Measurements from ENCODE around the gene MYLK3. TPM values are rescaled to one million over a fixed set of nuclear protein-coding genes. Genes with fewer than 3 reads are reported as not detected.

MYLK3 gene
- total RNA-seq, 2 experiments from 2014 or later = 0.11 TPM; not detected in 1

DNA sequence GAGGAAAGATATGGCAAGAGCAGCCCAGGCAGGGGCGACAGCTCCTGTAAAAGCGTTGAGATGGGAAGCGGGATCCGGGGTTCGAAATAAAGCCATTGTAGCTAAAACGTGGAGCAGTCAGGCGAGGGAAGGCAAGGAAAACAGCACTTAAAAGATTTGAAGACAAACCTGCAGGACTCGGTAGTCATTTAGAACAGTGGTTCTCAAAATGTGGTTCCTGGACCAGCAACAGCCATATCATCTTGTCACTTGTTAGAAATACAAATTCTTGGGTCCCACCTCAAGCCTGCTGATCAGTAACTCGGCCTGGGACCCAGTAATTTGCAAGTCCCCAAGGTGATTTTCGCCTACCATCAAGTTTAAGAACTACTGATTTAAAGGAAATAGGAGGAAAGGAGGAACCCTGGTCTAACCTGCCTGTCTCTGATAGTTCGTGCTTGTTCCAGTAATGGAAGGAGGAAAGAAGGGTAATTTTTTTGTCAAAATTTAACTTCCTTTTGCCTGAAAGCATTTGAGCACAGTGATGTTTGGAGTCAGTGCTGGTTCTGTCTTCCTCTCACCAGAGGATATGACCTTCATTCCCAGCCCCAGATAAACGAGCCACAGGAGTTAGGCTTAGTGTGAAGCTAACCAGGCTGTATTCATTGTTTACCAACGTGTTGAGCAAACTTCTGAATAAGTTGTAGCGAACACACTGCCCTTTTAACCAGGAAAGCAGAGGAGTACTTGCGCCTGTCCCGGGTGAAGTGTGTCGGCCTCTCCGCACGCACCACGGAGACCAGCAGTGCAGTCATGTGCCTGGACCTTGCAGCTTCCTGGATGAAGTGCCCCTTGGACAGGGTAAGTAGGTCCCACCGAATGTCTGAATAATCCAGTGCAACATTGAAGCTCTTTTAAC lies 57.6 kb downstream of the MYLK3 start:
- Mint-ChIP-seq H3K36me3 (ENCODE audit: low read depth) (peaks cover 38% of the 10 kb centered on the region), H3K4me3 (no peak overlapping the region), H3K27me3 (no peaks in the 10 kb centered on the region), H3K27ac (no peak overlapping the region), H3K9me3 (no peaks in the 10 kb centered on the region), H3K4me1 (ENCODE audit: low read depth) (peaks cover 32% of the 10 kb centered on the region)
- POLR2A ChIA-PET = interaction anchor here (0.6 to 1.6 kb wide), 8 partner anchors 9 to 231 kb away, joined by 3 to 7 read pairs (median 4); partner anchors contain the start of gene SHCBP1
- TF ChIP-seq, protein P1, sequence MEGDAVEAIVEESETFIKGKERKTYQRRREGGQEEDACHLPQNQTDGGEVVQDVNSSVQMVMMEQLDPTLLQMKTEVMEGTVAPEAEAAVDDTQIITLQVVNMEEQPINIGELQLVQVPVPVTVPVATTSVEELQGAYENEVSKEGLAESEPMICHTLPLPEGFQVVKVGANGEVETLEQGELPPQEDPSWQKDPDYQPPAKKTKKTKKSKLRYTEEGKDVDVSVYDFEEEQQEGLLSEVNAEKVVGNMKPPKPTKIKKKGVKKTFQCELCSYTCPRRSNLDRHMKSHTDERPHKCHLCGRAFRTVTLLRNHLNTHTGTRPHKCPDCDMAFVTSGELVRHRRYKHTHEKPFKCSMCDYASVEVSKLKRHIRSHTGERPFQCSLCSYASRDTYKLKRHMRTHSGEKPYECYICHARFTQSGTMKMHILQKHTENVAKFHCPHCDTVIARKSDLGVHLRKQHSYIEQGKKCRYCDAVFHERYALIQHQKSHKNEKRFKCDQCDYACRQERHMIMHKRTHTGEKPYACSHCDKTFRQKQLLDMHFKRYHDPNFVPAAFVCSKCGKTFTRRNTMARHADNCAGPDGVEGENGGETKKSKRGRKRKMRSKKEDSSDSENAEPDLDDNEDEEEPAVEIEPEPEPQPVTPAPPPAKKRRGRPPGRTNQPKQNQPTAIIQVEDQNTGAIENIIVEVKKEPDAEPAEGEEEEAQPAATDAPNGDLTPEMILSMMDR (IDR thresholded peaks at IDR 0.05) = peak; percentile 59
- DNase-seq = no peak
- ATAC-seq = no peak
- intact Hi-C loops (cut with micrococcal nuclease) = loop anchor here (10.0 kb wide), 1 partner anchor 134 kb away; no protein-coding TSS in a partner anchor
- CTCF ChIA-PET = interaction anchor here (0.5 to 2.5 kb wide), 10 partner anchors 10 to 218 kb away, joined by 3 to 13 read pairs (median 3); no protein-coding TSS in a partner anchor

DNA sequence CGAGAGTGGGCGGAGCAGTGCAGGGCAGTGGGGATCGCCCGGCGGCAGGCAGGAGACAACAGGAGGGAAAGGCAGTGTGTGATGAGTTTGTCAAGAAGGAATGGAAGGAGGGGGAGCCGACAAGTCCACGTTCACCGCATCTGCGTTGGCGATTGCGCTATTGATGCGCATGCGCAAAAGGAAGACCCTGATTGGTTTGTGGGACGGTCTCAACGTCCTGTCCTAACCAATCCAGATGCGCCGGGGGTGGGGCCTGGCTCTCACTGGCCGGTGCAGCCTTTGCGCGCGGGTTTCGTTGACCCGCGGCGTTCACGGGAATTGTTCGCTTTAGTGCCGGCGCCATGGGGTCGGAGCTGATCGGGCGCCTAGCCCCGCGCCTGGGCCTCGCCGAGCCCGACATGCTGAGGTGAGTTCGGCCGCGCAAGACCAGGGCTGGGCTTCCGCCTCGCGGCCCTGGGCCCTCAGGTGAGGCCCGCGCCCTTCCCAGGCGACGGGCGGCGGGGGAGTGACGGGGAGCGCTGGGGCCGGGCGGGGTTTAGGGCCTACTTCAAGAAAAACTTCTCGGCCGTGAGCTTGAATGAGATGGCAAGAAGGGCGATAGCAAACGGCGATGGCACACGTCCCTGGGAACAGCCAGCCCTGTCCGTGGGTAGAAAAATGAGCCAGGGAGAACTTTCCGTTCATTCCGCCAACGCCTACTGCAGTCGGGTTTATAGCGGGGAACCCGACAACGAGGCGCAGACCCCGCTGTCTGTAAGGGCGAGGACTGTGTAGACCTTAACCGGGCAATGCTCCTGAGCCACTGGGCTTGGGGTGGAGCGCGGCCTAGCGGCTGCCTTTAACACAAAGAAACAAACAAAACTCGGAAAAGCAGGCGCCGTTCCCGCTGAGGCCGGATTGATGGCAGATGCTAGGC lies 58.5 kb downstream of the MYLK3 start, which contains the start of gene ORC6:
TSS of gene ORC6 (plus strand) at position 295 of the 916 bp plus-strand sequence. CDS start at position 342, 47 bp downstream.
- intact Hi-C loops (cut with micrococcal nuclease) = loop anchor here (10.0 kb wide), 1 partner anchor 135 kb away; no protein-coding TSS in a partner anchor
- Mint-ChIP-seq H3K27ac (no peak within 1 kb of the TSS), H3K36me3 (ENCODE audit: low read depth) (peaks cover 29% of the 10 kb centered on the region), H3K4me3 (no peak within 1 kb of the TSS), H3K4me1 (ENCODE audit: low read depth) (peaks cover 41% of the 10 kb centered on the region), H3K9me3 (no peaks in the 10 kb centered on the region), H3K27me3 (no peaks in the 10 kb centered on the region)
- ChIA-PET CTCF (interaction anchor here (0.5 to 2.5 kb wide), 7 partner anchors 11 to 139 kb away, joined by 3 to 13 read pairs (median 4); no protein-coding TSS in a partner anchor), POLR2A (interaction anchor here (0.7 to 1.6 kb wide), 7 partner anchors 10 to 164 kb away, joined by 3 to 7 read pairs (median 3); no protein-coding TSS in a partner anchor)
- ATAC-seq = peak; percentile 80
- peak; percentile 99 for DNase-seq
- TF ChIP-seq, protein P1 (IDR thresholded peaks at IDR 0.05) = peak; percentile 69

DNA sequence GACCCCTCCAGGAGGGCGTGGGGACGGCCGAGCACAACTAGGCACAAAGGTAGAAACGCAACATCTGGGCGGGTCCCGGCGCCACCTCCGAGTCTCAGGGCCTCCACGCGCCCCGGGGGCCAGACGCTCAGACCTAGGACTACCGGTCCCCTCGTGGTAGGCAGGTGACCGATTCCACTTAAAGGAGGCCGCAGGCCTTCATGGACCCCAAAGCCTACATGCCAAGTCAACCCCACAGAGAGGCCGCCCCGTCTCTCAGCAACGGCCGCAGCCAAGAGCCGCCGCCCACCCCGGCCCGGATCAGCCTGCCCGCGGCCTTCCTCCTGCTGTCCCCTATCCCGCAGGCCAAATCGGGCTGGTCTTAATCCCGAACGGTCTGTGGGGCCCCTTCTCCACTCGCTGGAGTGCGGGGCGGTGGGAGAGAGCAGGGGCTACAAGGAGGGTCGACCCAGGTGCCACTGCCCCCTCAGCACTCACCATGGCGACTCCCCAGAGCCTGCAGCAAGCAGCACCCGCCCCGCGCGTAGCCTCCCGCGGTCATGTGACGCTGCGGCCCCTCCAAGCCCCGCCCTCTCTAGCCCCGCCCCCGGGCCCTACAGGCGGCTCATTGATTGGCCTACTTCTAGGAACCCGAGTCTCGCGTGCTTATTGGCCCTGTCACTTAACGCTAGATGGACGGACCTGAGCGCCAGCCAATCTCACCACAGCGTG lies 59.3 kb downstream of the MYLK3 start, which contains the start of gene VPS35:
TSS of gene VPS35 (minus strand) at position 525 of the 711 bp plus-strand sequence. CDS start at position 480, 45 bp downstream.
- intact Hi-C loops (cut with micrococcal nuclease) = no loop called here
- ChIA-PET POLR2A (interaction anchor here (0.7 to 1.6 kb wide), 4 partner anchors 11 to 133 kb away, joined by 3 to 7 read pairs (median 4); no protein-coding TSS in a partner anchor), CTCF (interaction anchor here (1.2 to 1.4 kb wide), 2 partner anchors 20 to 139 kb away, joined by 3 to 4 read pairs; no protein-coding TSS in a partner anchor)
- Mint-ChIP-seq H3K36me3 (ENCODE audit: low read depth) (peaks cover 27% of the 10 kb centered on the region), H3K27ac (no peak within 1 kb of the TSS), H3K27me3 (no peaks in the 10 kb centered on the region), H3K4me3 (no peak within 1 kb of the TSS), H3K9me3 (no peaks in the 10 kb centered on the region), H3K4me1 (ENCODE audit: low read depth) (peaks cover 48% of the 10 kb centered on the region)
- TF ChIP-seq, protein P1 (IDR thresholded peaks at IDR 0.05) = peak; percentile 9
- DNase-seq = peak; percentile 100
- ATAC-seq = peak; percentile 92

DNA sequence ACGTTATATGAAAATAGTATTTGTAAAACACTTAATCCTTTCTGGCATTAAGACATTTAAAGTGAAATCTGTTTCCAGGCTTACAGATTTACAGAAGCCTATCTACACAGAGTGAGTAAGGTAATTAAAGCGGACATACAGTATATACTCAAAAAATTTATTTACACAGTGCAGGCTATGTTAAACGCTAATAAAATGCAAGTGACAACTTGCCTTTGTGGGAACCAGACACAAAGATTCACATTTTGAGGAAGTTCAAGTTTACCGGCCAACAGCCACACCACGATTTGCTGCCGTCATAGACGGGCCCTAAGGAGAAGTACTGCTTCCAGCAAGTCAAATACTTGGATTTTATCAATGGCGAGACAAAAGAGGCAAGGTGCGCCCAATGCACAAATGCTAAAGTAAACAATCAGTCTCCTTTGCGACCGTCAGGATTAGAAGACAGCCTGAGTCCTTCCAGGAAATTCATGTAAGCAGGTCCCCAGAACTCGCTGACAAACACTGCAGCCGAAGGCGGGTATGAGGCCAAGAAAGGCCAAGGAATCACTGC lies 60.0 kb downstream of the MYLK3 start:
- DNase-seq (no peak), ATAC-seq (no peak)
- H3K9me3 Mint-ChIP-seq = no peaks in the 10 kb centered on the region
- POLR2A ChIA-PET = no interaction called here
- TF ChIP-seq, protein P1 (IDR thresholded peaks at IDR 0.05) = peak; percentile 56
- no peaks in the 10 kb centered on the region for H3K27me3 Mint-ChIP-seq
- peaks cover 24% of the 10 kb centered on the region for H3K36me3 Mint-ChIP-seq (ENCODE audit: low read depth)
- CTCF ChIA-PET = no interaction called here
- H3K27ac Mint-ChIP-seq = no peak overlapping the region
- H3K4me3 Mint-ChIP-seq = no peak overlapping the region
- intact Hi-C loops (cut with micrococcal nuclease) = no loop called here
- H3K4me1 Mint-ChIP-seq (ENCODE audit: low read depth) = peaks cover 53% of the 10 kb centered on the region

All from activated CD8-positive, alpha-beta T cell treated with anti-CD3 and anti-CD28 coated beads for 36 hours (primary cell).